HG03103 (cell line): ENCODE data around the gene NAPEPLD.
"Not testable (repeated sequence)": the region's sequence is repeated elsewhere in the genome, so short reads cannot be mapped to it uniquely, and the experiment has no call there.

ENCODE experiments used
- ATAC-seq: cut with Tn5 transposase; IDR thresholded peaks from one replicate; pipeline ENCODE4 v1.9.1; 2021; ENCODE audit warnings: low read depth; ENCODE audit not compliant: unreplicated experiment

Gene NAPEPLD

GRCh38 chr7:103073989-103074518, 74.8 kb downstream of the NAPEPLD start:
- ATAC-seq, result no peak

- no peak for ATAC-seq
Observed at GRCh38 chr7:103071000-103071399, 77.9 kb downstream of the NAPEPLD start.

- ATAC-seq, result no peak
Observed at GRCh38 chr7:103068414-103069403, 80.2 kb downstream of the NAPEPLD start.

GRCh38 chr7:103065667-103066066, 83.2 kb downstream of the NAPEPLD start:
- no peak for ATAC-seq

- no peak for ATAC-seq
Observed at GRCh38 chr7:103063895-103064294, 85.0 kb downstream of the NAPEPLD start.

- no peak for ATAC-seq
Observed at GRCh38 chr7:103059471-103059870, 89.4 kb downstream of the NAPEPLD start.

GRCh38 chr7:103058122-103058521, 90.8 kb downstream of the NAPEPLD start:
- ATAC-seq, result no peak

GRCh38 chr7:103056006-103056405, 92.9 kb downstream of the NAPEPLD start:
- ATAC-seq, result not testable (repeated sequence)

- no peak for ATAC-seq
Observed at GRCh38 chr7:103051519-103051918, 97.4 kb downstream of the NAPEPLD start.
